ENCODE measurements around the gene CRTC3.

Gene CRTC3

DNA sequence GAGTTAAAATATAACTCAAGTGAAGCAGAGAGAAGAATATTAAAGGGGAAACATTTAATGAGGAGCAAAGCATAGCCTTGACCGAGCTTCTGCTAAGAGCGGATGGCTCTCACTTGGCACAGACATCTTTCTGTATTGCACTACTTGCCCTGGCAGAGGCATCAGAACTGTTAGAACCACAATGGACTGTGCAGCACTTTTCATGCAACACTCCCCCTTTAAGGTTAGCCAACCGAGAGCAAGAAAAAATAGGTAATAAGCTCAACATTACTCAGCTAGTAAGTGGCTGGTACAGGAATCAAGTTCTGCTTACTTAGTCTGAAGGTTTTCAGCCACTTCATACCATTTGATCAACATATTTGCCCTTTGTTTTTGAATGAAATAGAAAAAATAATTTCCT is 33.7 kb downstream of the CRTC3 start:
- Mint-ChIP-seq H3K4me3 (peak overlapping the region; percentile 75), H3K27me3 (ENCODE audit: low read depth) (no peaks in the 10 kb centered on the region), H3K4me1 (ENCODE audit: low read depth) (peaks cover 77% of the 10 kb centered on the region), H3K27ac (peak overlapping the region; percentile 90), H3K9me3 (no peaks in the 10 kb centered on the region), H3K36me3 (ENCODE audit: low read depth) (peaks cover 34% of the 10 kb centered on the region)

DNA sequence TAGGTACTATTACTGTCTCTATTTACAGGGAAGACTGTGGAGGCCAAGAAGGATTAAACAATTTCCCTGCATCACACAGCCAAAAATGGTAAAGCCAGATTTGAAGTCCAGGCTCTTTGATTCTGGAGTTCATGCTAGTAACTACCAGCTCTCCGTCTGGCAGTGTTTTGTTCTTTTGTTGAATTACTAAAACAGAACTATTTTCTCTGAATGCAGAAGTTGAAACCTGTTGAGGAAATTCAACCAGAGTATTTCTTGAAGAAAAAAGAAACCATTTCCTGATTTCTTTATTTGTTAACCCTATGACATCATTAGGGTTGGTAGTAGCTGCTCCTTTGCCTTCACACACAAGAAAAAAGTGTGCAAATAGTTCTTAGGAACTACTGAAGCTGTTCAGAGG is 34.3 kb downstream of the CRTC3 start:
- H3K9me3 Mint-ChIP-seq, result no peaks in the 10 kb centered on the region
- peaks cover 33% of the 10 kb centered on the region for H3K36me3 Mint-ChIP-seq (ENCODE audit: low read depth)
- peak overlapping the region; percentile 75 for H3K4me3 Mint-ChIP-seq
- no peaks in the 10 kb centered on the region for H3K27me3 Mint-ChIP-seq (ENCODE audit: low read depth)
- H3K27ac Mint-ChIP-seq, result peak overlapping the region; percentile 90
- H3K4me1 Mint-ChIP-seq (ENCODE audit: low read depth), result peaks cover 80% of the 10 kb centered on the region

DNA sequence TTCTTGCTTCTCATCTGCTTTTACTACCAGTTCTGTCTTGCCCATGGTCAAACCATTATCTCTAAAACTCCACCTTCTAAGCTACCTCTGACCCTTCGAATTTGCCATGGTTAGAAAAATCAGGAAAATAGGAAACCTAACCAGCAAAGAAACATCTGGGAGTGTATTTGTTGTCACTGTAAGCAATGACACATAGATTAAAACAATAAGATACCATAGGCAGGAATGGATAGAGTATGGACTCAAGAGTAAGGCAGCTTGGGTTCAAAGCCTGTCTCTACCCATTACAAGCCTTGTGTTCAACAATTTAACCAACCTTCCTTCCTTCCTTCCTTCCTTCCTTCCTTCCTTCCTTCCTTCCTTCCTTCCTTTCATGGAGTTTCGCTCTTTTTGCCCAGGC is 34.9 kb downstream of the CRTC3 start:
- Mint-ChIP-seq H3K27me3 (ENCODE audit: low read depth) (no peaks in the 10 kb centered on the region), H3K4me1 (ENCODE audit: low read depth) (peaks cover 78% of the 10 kb centered on the region), H3K9me3 (no peaks in the 10 kb centered on the region), H3K4me3 (peak overlapping the region; percentile 75), H3K36me3 (ENCODE audit: low read depth) (peaks cover 29% of the 10 kb centered on the region), H3K27ac (peak overlapping the region; percentile 90)

GRCh38 chr15:90565866-90566265 is 36.1 kb downstream of the CRTC3 start:
- no peaks in the 10 kb centered on the region for H3K27me3 Mint-ChIP-seq (ENCODE audit: low read depth)

DNA sequence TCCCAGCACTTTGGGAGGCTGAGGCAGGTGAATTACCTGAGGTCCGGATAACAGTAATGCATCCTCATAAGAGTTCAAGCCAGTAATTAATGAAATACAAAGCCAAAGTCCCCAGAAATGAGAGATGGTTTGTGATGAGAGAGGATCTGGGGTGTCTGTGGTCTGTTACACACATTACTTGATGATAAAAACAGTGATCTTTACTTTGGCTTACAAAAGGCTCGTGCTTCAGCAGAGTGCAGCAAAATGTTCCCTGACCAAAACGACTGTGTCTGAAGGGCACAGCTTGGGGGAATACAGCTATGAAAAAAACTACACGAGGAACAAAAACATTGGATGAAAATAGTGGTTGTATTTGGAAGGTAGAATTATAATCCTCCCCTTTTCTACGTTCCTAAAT is 40.9 kb downstream of the CRTC3 start:
- Mint-ChIP-seq H3K9me3 (no peaks in the 10 kb centered on the region), H3K36me3 (ENCODE audit: low read depth) (peaks cover 33% of the 10 kb centered on the region), H3K27me3 (ENCODE audit: low read depth) (no peaks in the 10 kb centered on the region), H3K4me1 (ENCODE audit: low read depth) (peaks cover 71% of the 10 kb centered on the region), H3K4me3 (peak overlapping the region; percentile 15), H3K27ac (peak overlapping the region; percentile 70)

More at GRCh38 chr15:90565866-90566265, 36.1 kb downstream of the CRTC3 start:
- Mint-ChIP-seq H3K4me1 (ENCODE audit: low read depth) (peaks cover 76% of the 10 kb centered on the region), H3K9me3 (no peaks in the 10 kb centered on the region), H3K4me3 (peak overlapping the region; percentile 55), H3K27ac (peak overlapping the region; percentile 77), H3K36me3 (ENCODE audit: low read depth) (peaks cover 32% of the 10 kb centered on the region)

GRCh38 chr15:90571063-90571541 is 41.4 kb downstream of the CRTC3 start:
- Mint-ChIP-seq H3K4me1 (ENCODE audit: low read depth) (peaks cover 69% of the 10 kb centered on the region), H3K27me3 (ENCODE audit: low read depth) (no peaks in the 10 kb centered on the region), H3K9me3 (no peaks in the 10 kb centered on the region), H3K36me3 (ENCODE audit: low read depth) (peaks cover 32% of the 10 kb centered on the region), H3K27ac (peak overlapping the region; percentile 62), H3K4me3 (peak overlapping the region; percentile 31)

DNA sequence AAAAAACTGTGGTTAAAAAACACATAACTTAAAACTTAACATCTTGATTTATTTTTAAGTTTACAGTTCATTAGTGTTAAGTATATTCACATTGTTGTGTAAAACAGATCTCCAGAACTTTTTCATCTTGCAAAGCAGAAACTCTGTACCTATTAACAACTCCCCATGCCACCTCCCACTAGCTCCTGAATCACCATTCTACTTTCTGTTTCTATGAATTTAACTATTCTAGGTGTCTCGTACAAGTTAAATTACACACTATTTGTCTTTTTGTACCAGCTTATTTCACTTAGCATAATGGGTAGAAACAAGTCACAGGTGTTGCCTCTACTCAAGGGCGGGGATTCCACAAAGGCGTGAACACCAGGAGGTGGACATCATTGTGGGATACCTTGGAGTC is 43.2 kb downstream of the CRTC3 start:
- peaks cover 44% of the 10 kb centered on the region for H3K36me3 Mint-ChIP-seq (ENCODE audit: low read depth)
- H3K4me3 Mint-ChIP-seq, result peak overlapping the region; percentile 44
- peaks cover 72% of the 10 kb centered on the region for H3K4me1 Mint-ChIP-seq (ENCODE audit: low read depth)
- no peaks in the 10 kb centered on the region for H3K27me3 Mint-ChIP-seq (ENCODE audit: low read depth)
- H3K27ac Mint-ChIP-seq, result peak overlapping the region; percentile 74
- no peaks in the 10 kb centered on the region for H3K9me3 Mint-ChIP-seq

DNA sequence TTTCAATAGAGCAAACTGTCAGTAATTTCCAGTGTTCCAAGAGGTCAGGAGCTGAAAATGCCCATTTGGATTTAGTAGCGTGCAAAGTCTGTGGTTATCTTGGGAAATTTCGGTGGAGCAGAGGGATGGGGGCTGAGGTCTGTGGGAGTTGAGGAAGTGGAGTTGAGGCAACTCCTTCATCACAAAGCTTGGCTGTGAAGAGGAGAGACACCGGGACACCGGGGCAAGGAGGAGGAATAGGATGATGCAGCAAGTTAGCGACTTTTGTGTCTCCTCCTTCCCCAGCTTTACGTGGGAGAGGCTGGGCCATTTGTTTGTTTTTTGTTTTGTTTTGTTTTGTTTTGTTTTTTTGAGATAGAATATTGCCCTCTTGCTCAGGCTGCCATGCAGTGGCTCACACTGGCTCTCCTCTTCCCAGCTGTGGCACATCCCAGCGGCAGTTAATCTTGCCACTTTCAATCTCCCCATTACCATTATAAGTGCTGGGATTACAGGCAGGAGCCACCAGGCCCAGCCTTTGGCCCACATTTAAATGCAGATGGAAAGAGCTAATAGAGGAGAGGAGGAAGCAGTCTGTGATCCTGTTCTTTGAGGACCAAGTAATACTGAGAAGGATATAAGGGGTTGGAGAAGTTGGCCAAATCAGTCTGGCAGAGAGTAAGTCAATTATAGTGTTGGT is 47.1 kb downstream of the CRTC3 start:
- H3K4me1 Mint-ChIP-seq (ENCODE audit: low read depth), result peaks cover 59% of the 10 kb centered on the region

GRCh38 chr15:90579213-90579612 is 49.5 kb downstream of the CRTC3 start:
- Mint-ChIP-seq H3K36me3 (ENCODE audit: low read depth) (peaks cover 35% of the 10 kb centered on the region), H3K27me3 (ENCODE audit: low read depth) (no peaks in the 10 kb centered on the region), H3K4me3 (no peak overlapping the region), H3K4me1 (ENCODE audit: low read depth) (peaks cover 54% of the 10 kb centered on the region), H3K27ac (no peak overlapping the region), H3K9me3 (no peaks in the 10 kb centered on the region)

More for the DNA sequence above, 47.1 kb downstream of the CRTC3 start:
- no peaks in the 10 kb centered on the region for H3K27me3 Mint-ChIP-seq (ENCODE audit: low read depth)
- peaks cover 38% of the 10 kb centered on the region for H3K36me3 Mint-ChIP-seq (ENCODE audit: low read depth)
- peak overlapping the region; percentile 73 for H3K27ac Mint-ChIP-seq
- no peaks in the 10 kb centered on the region for H3K9me3 Mint-ChIP-seq
- no peak overlapping the region for H3K4me3 Mint-ChIP-seq

DNA sequence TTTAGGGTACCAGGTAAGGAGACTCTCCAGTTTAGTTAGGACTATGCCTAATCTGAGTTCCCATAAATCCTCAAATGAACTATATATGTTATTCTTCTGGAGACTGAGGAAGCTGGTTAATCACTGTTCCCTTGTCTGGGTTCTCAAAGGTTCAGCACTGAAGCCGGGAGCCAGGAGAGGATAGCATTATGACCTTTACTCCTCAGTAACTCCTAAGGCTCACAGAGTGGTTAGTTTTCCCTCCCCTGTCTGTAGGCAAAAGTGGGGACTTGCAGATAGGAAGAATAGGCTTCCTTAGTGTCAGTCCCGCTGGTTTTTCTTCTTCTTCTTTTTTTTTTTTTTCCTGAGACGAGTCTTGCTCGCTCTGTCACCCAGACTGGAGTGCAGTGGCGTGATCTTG is 50.4 kb downstream of the CRTC3 start:
- Mint-ChIP-seq H3K4me3 (no peak overlapping the region), H3K4me1 (ENCODE audit: low read depth) (peaks cover 49% of the 10 kb centered on the region), H3K36me3 (ENCODE audit: low read depth) (peaks cover 31% of the 10 kb centered on the region), H3K27me3 (ENCODE audit: low read depth) (no peaks in the 10 kb centered on the region), H3K9me3 (no peaks in the 10 kb centered on the region), H3K27ac (no peak overlapping the region)

DNA sequence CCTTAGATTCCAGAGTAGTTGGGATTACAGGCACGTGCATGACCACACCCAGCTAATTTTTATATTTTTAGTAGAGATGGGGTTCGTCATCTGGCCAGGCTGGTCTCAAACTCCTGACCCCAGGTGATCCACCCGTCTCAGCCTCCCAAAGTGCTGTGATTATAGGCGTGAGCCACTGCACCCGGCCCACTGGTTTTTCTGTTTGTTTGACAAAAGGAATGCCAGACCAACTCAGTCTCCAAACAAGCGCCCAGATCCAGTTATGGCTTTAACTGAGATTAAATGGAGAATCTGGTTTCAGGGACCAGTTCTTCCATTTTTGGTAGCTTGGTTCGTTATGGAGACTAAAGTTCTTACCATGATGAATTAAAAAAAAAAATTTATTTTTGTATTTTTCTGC is 50.8 kb downstream of the CRTC3 start:
- Mint-ChIP-seq H3K27ac (no peak overlapping the region), H3K9me3 (no peaks in the 10 kb centered on the region), H3K4me3 (no peak overlapping the region), H3K27me3 (ENCODE audit: low read depth) (no peaks in the 10 kb centered on the region), H3K4me1 (ENCODE audit: low read depth) (peaks cover 48% of the 10 kb centered on the region), H3K36me3 (ENCODE audit: low read depth) (peaks cover 31% of the 10 kb centered on the region)

GRCh38 chr15:90580946-90581345 is 51.2 kb downstream of the CRTC3 start:
- Mint-ChIP-seq H3K27ac (no peak overlapping the region), H3K4me1 (ENCODE audit: low read depth) (peaks cover 49% of the 10 kb centered on the region), H3K36me3 (ENCODE audit: low read depth) (peaks cover 32% of the 10 kb centered on the region), H3K9me3 (no peaks in the 10 kb centered on the region), H3K27me3 (ENCODE audit: low read depth) (no peaks in the 10 kb centered on the region), H3K4me3 (no peak overlapping the region)

DNA sequence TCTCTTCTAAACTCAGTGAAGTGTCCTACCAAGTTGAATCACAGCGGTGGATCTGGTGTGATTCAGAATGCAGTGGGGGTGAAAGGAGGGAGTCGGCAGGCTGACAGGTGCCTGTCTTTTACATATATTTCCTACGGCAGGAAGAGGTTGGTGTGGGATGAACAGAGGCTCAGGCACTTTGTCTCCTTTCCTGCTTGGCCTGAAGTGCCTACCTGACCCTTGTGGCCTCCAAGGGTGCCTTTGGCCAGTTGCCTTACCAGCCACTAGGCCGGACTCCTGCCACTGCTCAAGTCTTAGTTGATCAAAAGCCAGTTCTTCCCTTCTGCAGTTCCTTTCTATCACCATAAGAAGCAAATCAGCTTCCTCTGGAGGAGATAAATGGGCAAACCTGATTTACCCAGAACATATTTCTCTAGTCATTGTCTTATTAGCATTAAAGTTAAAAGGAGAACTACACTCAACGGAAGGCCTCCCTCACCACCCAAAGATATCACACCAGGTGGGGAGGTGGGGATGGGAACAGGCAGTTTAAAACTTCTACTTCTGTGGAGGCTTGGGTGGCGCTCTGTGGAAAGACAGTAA is 52.1 kb downstream of the CRTC3 start:
- Mint-ChIP-seq H3K36me3 (ENCODE audit: low read depth) (peaks cover 25% of the 10 kb centered on the region), H3K27me3 (ENCODE audit: low read depth) (no peaks in the 10 kb centered on the region), H3K4me3 (peak overlapping the region; percentile 17), H3K27ac (peak overlapping the region; percentile 27), H3K4me1 (ENCODE audit: low read depth) (peaks cover 42% of the 10 kb centered on the region), H3K9me3 (no peaks in the 10 kb centered on the region)

GRCh38 chr15:90582553-90582952 is 52.8 kb downstream of the CRTC3 start:
- H3K36me3 Mint-ChIP-seq (ENCODE audit: low read depth), result peaks cover 22% of the 10 kb centered on the region
- no peaks in the 10 kb centered on the region for H3K27me3 Mint-ChIP-seq (ENCODE audit: low read depth)
- no peak overlapping the region for H3K27ac Mint-ChIP-seq
- no peaks in the 10 kb centered on the region for H3K9me3 Mint-ChIP-seq
- no peak overlapping the region for H3K4me3 Mint-ChIP-seq
- H3K4me1 Mint-ChIP-seq (ENCODE audit: low read depth), result peaks cover 39% of the 10 kb centered on the region

All from T-helper 1 cell treated with Interleukin-12 subunit alpha and Interleukin-12 subunit beta and Interleukin-4 antibody, amounts not matched to agents 30 μg/mL and 1 μg/mL, for 36 hours (primary cell).